GM21529 (cell line): Measurements from ENCODE around the gene ARRB1.
A peak's percentile ranks its signal among the peaks of the same experiment; 100 is the strongest.
"Not testable (repeated sequence)": the region's sequence is repeated elsewhere in the genome, so short reads cannot be mapped to it uniquely, and the experiment has no call there.

Experiments
- ATAC-seq: cut with Tn5 transposase; IDR thresholded peaks from one replicate; pipeline ENCODE4 v1.9.1; 2021; ENCODE audit not compliant: unreplicated experiment

Gene ARRB1

GRCh38 chr11:75344186-75344585 lies 7.3 kb downstream of the ARRB1 start:
- ATAC-seq, result no peak

GRCh38 chr11:75342966-75343870 lies 8.2 kb downstream of the ARRB1 start:
- no peak for ATAC-seq

- ATAC-seq, result no peak
These were observed 9.1 kb downstream of the ARRB1 start for GRCh38 chr11:75342231-75342918.

- ATAC-seq, result no peak
These were observed 9.8 kb downstream of the ARRB1 start for GRCh38 chr11:75341612-75342011.

- ATAC-seq, result no peak
These were observed 11.6 kb downstream of the ARRB1 start for GRCh38 chr11:75339685-75340409.

GRCh38 chr11:75338516-75339208 lies 12.8 kb downstream of the ARRB1 start:
- ATAC-seq, result no peak

- ATAC-seq, result no peak
These were observed 14.2 kb downstream of the ARRB1 start for GRCh38 chr11:75337195-75337654.

- ATAC-seq, result no peak
These were observed 16.5 kb downstream of the ARRB1 start for GRCh38 chr11:75334976-75335375.

- no peak for ATAC-seq
These were observed 17.0 kb downstream of the ARRB1 start for GRCh38 chr11:75334402-75334891.

- no peak for ATAC-seq
These were observed 17.7 kb downstream of the ARRB1 start for GRCh38 chr11:75333807-75334140.

- no peak for ATAC-seq
These were observed 18.2 kb downstream of the ARRB1 start for GRCh38 chr11:75333022-75333806.

GRCh38 chr11:75331761-75332160 lies 19.7 kb downstream of the ARRB1 start:
- not testable (repeated sequence) for ATAC-seq

- ATAC-seq, result not testable (repeated sequence)
These were observed 20.2 kb downstream of the ARRB1 start for GRCh38 chr11:75331304-75331703.

- not testable (repeated sequence) for ATAC-seq
These were observed 20.6 kb downstream of the ARRB1 start for GRCh38 chr11:75330886-75331285.

- no peak for ATAC-seq
These were observed 21.2 kb downstream of the ARRB1 start for GRCh38 chr11:75330291-75330690.

- peak; percentile 53 for ATAC-seq
These were observed 22.8 kb downstream of the ARRB1 start for GRCh38 chr11:75328426-75329277.

GRCh38 chr11:75326439-75326810 lies 25.0 kb downstream of the ARRB1 start:
- no peak for ATAC-seq

GRCh38 chr11:75325713-75326438 lies 25.6 kb downstream of the ARRB1 start:
- ATAC-seq, result no peak
